NOMO-1 treated with dmso at 0.1 percent for 144 hours (cell line): ENCODE measurements around the gene MDFIC2.
"Not testable (repeated sequence)": the region's sequence is repeated elsewhere in the genome, so short reads cannot be mapped to it uniquely, and the experiment has no call there.

ENCODE experiments used
- DNase-seq: peaks from one replicate; lab custom pipeline; 2025; ENCODE audit not compliant: unreplicated experiment; lab: John Stamatoyannopoulos, UW

MDFIC2 gene

DNA sequence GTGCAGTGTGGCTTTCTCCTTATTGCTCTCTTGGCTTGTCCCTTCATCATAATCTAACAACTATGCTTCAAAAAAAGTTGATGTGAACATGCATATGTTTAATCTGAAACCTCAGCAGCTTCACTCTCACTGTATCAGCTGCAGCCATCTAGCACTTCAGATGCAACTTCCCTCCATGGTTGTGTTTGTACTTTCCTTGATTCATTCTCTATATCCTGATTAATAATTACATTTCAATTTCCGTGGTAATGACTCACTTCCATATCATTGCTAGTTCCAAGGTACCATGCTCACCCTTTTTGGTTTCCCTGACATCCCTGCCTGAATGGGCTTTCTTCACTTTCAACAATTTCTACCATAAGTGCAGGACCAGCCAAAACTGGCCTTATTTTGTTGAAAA lies 51.2 kb downstream of the MDFIC2 start:
- DNase-seq, result no peak

DNA sequence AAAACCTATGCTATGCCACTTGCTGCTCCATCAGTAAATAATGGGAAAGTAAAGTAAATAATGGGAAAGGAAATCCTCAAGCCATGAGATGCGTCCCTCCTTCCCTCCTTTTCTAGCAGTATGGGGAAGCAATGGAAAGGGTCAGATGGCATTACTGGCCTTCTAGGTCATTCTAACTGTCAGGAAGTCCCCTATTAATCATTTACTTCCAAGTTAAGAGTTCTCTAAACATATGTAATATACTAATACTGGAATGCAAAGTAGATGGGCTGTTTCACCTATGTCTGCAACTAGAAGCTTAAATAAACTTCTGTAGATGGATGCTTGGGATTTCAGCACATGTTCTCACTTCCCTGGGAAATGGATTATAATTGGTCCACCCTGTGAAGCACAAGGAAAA lies 55.9 kb downstream of the MDFIC2 start:
- DNase-seq, result no peak

DNA sequence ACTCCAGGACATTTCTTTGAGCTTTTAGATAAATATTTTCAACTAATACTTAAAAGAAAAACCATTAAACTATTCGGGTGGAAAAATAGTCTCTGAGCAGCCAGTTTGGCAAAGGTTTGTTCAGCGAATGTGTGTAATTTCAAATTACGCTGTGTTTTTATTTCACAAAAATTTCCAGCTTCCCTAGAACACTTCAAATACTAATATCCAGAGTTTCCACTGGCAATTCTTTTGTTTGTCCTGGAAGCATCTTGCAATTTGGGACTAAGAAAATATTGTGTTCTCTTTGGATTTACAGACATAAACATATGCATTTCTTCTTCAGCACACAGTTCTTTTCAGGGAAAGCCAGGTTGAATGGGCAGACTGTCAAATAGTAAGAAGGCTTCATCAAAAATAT lies 61.9 kb downstream of the MDFIC2 start:
- no peak for DNase-seq

GRCh38 chr3:70249509-70250160 lies 62.8 kb downstream of the MDFIC2 start:
- DNase-seq, result no peak

DNA sequence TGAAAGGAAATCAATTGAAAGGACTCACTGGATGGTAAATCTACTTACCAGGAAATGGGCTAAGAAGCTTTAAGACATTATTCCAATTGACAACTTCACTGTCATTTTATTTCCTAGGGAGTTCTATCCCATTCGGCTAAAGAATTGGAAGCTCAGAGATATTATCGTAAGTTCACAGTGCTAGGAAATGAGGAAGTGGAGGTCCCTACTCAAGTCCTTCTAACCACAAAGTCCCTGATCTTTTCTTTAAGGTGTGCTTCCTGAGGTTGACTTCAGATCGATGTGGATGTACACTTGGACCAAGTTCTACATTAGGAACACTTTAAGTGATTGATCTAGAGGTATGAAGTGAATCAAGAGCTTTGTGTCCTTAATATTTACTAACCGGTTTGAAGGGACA lies 63.6 kb downstream of the MDFIC2 start:
- no peak for DNase-seq

DNA sequence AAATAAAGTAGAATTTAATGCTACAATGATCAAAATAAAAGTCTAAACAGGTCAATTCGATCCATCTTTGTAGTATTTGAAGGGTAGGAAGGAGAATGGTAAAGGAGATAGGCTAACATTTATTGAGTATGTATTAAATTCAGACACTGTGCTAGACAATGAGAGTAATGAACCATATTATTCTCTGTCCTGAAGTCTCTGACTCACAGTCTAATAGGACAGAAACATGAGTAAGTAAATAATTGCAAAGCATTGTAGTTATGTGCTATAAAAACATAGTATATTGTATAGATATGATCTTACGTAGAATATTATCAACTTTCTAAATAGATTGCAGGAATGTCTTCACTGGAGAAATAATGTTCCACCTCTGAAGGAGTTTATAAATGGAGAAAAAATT lies 64.5 kb downstream of the MDFIC2 start:
- no peak for DNase-seq

DNA sequence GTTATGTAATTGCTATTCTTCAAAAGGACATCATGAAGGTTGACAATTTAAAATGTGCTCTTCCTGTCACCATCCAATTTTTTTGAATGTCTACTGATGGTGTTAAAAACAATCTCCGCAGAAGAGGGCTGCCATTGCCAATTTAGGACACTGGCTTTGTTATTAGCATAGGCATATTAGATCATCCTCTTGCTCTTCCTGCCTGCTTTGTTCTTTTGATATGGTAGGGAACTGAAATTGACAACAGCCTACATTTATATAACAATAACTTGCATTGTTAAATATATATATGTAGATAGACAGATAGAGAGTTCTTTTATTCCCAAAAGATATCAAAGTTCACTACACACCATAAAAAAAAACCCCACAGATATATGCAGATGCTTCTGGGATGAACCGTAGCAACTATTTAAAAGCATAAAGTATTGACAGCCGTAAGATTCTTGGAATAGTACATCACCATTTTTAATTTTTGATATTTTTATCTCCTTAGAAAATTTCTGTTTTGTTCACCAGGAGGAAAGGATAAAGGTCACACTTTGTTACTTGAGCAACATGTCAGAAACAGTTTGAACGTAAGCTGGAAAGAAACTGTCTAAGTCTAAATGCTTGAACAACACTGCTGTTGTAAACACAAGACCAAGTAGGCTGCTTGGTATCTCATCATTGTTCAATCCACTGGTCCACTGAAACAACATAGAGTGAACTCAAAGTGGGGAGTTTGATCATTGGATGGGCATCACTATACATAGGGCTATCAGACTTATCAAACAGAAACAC lies 66.5 kb downstream of the MDFIC2 start:
- no peak for DNase-seq

DNA sequence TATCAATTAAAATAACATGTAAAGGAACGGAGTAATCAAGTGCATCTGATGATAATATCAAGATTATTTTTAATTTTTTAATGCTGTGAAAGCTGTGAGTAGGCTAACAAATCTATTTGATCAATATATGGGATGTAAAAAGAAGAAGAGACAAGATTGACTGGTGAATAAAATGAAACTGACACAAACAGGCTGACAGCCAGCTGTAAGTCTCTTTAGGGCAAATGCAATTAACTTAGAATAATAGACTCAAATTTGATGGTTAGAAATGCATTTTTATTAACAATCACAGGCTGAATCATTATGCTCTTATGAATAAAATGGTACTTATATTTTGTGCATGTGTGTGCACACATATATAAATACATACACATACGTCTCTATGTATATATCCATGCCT lies 68.0 kb downstream of the MDFIC2 start:
- no peak for DNase-seq

GRCh38 chr3:70242297-70242882 lies 70.0 kb downstream of the MDFIC2 start:
- no peak for DNase-seq

- no peak for DNase-seq
Observed at GRCh38 chr3:70233812-70234211, 78.6 kb downstream of the MDFIC2 start.

DNA sequence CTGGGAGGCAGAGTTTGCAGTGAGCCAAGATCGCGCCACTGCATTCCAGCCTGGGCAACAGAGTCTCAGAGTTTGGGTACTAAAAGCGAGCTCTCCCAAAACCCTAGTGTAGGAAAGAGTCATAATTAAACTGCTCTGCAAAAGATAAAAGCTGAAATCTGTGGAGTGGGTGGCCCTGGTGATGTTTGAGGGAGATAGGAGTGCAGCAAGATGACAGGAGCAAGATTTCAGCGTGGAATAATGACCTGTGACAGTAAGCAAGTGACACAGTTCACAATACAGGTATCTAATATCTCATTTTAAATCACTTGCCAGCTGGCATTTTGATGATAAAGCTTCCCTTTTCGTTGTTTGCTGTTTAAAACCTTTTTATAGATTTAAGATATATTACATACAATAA lies 79.3 kb downstream of the MDFIC2 start:
- DNase-seq, result no peak

DNA sequence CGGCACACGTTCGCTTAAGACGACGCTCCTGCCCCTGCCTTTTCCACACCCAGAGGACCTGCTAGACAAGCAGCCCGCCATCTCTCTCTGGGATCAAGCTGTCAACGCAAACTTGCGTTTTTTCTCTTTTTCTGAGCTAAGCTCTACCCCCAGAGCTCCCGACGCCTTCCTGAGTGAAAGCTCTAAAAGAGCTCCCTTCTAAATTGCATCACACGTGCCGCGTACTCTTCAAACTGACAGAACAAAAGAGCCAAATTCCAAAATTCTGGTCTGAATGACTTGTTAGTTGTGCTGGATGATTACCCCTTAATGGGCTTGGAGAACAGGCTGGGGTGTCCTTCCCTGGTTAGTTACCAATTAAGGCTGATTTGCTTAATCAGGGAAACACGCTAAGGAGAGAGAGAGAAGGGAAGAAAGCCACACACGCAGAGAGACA lies 81.2 kb downstream of the MDFIC2 start:
- DNase-seq, result no peak

DNA sequence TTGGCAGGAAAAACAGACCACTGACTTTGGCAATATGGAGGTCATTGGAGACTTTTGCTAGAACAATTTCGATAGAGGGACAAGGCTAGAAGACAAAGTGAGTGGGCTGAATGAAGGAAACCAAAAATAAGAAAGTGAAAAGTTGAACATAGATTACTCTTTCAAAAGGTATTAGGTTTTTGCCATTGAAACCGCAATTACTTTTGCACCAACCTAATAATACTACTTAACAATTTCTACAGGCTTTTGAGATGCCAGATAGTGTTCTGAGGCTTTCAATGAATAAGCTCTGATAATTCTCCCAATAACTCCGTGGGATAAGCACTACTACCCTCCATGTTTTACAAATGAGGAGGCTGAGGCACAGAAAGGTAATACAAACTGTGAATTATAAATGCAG lies 85.0 kb downstream of the MDFIC2 start:
- DNase-seq, result no peak

DNA sequence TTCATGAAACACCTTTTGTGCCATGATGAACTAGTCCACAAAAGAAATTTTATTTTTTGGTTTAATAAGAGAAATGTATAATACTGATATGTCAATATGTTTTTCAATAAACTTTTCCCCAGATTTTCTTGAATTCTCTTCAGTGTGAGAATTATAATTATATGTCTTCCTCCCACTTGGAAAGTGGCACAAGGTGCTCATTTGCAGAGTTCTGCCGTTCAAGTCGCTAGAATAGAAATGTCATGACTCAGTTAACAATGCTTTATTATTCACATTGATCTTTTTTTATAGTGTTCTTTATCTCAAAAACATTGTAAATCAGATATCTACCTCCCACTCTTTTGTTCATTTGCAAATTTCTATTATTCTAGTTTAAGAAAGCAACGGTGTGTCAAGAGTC lies 87.3 kb downstream of the MDFIC2 start:
- no peak for DNase-seq

- no peak for DNase-seq
Observed at GRCh38 chr3:70224337-70224736, 88.1 kb downstream of the MDFIC2 start.

DNA sequence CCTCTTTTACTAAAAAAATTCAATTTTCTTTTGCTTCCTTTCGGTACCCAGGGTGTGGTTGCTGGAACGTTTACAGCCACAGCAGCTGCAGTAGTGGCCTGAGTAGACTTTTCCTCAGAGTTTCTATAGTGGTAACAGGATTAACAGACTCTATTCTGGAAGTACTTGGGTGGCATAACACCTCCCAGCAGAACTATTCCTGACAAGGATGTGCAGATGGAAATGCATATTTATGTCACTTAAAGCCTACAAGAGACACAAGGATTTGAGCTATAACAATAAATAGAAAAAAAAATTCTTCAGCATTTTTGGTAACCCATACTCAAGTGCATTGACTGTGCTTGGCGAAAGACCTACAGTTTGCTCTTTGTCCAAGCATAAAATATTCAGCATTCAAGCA lies 94.0 kb downstream of the MDFIC2 start:
- no peak for DNase-seq

DNA sequence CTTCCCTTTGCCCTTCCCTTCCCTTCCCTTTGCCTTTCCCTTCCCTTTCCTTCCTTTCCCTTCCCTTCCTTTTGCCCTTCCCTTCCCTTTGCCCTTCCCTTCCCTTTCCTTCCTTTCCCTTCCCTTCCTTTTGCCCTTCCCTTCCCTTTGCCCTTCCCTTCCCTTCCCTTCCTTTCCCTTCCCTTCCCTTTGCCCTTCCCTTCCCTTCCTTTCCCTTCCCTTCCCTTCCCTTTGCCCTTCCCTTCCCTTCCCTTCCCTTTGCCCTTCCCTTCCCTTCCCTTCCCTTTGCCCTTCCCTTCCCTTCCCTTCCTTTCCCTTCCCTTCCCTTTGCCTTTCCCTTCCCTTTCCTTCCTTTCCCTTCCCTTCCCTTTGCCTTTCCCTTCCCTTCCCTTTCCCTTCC lies 101.2 kb downstream of the MDFIC2 start:
- not testable (repeated sequence) for DNase-seq

- no peak for DNase-seq
Observed at GRCh38 chr3:70201975-70202374, 110.5 kb downstream of the MDFIC2 start.

GRCh38 chr3:70189884-70190473 lies 122.5 kb downstream of the MDFIC2 start:
- DNase-seq, result no peak

DNA sequence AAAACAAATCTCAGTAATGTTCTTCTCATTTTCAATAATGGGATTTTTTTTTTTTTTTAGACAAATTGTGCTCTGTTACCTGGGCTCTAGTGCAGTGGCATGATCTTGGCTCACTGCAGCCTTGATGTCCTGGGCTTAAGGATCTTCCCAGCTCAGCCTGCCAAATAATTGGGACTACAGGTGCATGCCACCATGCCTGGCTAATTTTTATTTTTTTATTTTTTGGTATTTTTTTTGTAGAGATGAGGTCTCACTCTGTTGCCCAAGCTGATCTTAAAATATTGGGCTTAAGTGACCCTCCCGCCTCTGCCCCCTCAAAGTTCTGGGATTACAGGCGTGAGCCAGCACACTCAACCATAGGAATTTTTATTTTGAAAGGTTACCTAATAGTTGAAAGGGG lies 126.2 kb downstream of the MDFIC2 start:
- DNase-seq, result no peak

DNA sequence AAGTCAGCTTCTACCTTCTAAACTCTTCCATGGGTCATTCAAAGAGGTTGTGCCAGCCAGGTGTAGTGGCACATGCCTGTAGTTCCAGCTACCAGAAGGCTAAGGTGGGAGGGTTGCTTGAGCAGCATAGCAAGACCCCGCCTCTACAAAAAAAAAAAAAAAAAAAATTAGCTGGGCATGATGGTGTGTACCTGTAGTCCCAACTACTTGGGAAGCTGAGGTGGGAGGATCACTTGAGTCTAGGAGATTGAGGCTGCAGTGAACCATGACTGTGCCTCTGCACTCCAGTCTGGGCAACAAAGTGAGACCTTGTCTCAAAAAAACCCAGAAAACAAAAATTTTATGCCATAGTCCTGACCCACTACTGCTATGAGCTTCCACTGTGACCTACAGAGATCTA lies 126.8 kb downstream of the MDFIC2 start:
- no peak for DNase-seq
